ENCODE measurements around the gene TMEM179.

The TMEM179 gene

DNA sequence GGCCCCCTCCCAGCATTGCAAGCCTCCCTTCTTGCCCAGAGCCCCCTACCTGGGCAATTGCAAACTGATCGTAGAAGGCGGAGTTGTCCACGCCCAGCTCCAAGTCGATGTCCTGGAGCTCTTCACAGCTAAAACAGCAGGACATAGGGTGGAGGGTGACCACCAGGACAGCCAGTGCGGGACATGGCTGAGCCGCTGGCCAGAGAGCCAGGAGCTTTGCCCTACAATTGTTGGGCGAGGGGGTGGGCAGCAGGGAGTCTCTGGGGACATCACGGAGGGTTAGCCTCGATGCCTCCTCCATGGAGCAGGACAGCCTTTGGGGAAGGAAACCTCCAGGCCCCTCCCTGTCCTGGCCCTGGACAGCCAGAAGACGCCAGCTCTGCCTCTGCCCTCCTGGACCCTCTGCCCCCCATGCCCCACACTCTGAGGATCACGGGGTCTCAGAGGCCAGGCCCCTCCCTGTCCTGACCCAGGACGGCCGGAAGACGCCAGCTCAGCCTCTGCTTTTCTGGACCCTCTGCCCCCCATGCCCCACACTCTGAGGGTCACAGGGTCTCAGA, 9.4 kb downstream of the TMEM179 start:
- TF ChIP-seq TEAD4 (IDR thresholded peaks at IDR 0.05) (no peak), RAD21 (IDR thresholded peaks at IDR 0.05; ENCODE audit: low read depth) (no peak), YY1 (IDR thresholded peaks at IDR 0.05; ENCODE audit: low read depth) (no peak), NFIC (IDR thresholded peaks at IDR 0.05) (no peak), EGR1 (IDR thresholded peaks at IDR 0.05) (no peak), ZBTB7A (IDR thresholded peaks at IDR 0.05; ENCODE audit: low read depth) (no peak), FOXM1 (IDR thresholded peaks at IDR 0.05; ENCODE audit: borderline replicate concordance, low read depth) (no peak), EP300 (IDR thresholded peaks at IDR 0.05; ENCODE audit: borderline replicate concordance) (no peak), MAX (IDR thresholded peaks at IDR 0.05) (no peak), REST (IDR thresholded peaks at IDR 0.05; ENCODE audit: low read depth) (no peak), CREB1 (IDR thresholded peaks at IDR 0.05; ENCODE audit: low read depth) (no peak), TCF12 (IDR thresholded peaks at IDR 0.05; ENCODE audit: low read depth) (no peak)
- TF ChIP-seq, protein P1, sequence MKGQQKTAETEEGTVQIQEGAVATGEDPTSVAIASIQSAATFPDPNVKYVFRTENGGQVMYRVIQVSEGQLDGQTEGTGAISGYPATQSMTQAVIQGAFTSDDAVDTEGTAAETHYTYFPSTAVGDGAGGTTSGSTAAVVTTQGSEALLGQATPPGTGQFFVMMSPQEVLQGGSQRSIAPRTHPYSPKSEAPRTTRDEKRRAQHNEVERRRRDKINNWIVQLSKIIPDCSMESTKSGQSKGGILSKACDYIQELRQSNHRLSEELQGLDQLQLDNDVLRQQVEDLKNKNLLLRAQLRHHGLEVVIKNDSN (IDR thresholded peaks at IDR 0.05) = no peak

GRCh38 chr14:104594310-104595046, 10.1 kb downstream of the TMEM179 start:
- TF ChIP-seq EGR1 (IDR thresholded peaks at IDR 0.05) = no peak
- TF ChIP-seq CEBPB (IDR thresholded peaks at IDR 0.05) = no peak
- no peak for TF ChIP-seq EP300 (IDR thresholded peaks at IDR 0.05; ENCODE audit: borderline replicate concordance)
- TF ChIP-seq TEAD4 (IDR thresholded peaks at IDR 0.05) = no peak
- no peak for TF ChIP-seq CREB1 (IDR thresholded peaks at IDR 0.05; ENCODE audit: low read depth)
- TF ChIP-seq NFIC (IDR thresholded peaks at IDR 0.05) = no peak
- no peak for TF ChIP-seq ZBTB7A (IDR thresholded peaks at IDR 0.05; ENCODE audit: low read depth)
- no peak for TF ChIP-seq TCF12 (IDR thresholded peaks at IDR 0.05; ENCODE audit: low read depth)
- TF ChIP-seq TAF1 (IDR thresholded peaks at IDR 0.05; ENCODE audit: low read depth) = no peak
- TF ChIP-seq YY1 (IDR thresholded peaks at IDR 0.05; ENCODE audit: low read depth) = no peak
- TF ChIP-seq RAD21 (IDR thresholded peaks at IDR 0.05; ENCODE audit: low read depth) = no peak
- TF ChIP-seq REST (IDR thresholded peaks at IDR 0.05; ENCODE audit: low read depth) = no peak
- no peak for TF ChIP-seq MAX (IDR thresholded peaks at IDR 0.05)
- no peak for TF ChIP-seq FOXM1 (IDR thresholded peaks at IDR 0.05; ENCODE audit: borderline replicate concordance, low read depth)
- TF ChIP-seq, protein P1 (IDR thresholded peaks at IDR 0.05) = no peak

GRCh38 chr14:104593710-104594136, 10.8 kb downstream of the TMEM179 start:
- TF ChIP-seq, protein P1 (IDR thresholded peaks at IDR 0.05) = no peak
- no peak for TF ChIP-seq NFIC (IDR thresholded peaks at IDR 0.05)

DNA sequence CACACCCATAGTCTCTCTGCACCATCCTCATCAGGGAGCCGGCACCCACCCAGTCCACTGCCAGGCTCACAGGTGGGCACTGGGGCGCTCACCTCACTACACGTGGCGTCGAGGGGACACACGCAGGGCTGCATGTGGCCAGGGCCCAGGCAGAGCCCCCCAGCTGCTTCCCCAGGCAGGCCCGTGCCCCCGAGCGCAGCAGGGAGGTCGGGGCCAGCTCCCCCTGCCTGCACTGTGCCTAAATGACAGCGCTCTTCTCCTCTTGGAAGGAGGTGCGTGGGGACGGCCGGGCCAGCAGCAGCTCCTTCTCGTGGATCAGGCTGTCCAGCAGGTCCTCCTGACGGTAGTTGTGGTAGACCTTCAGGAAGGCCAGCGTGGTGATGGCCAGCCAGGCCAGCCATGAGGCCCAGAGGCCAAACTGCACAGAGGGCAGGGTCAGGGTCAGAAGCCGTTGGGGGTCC, 11.3 kb downstream of the TMEM179 start:
- TF ChIP-seq CEBPB (IDR thresholded peaks at IDR 0.05) (no peak), EP300 (IDR thresholded peaks at IDR 0.05; ENCODE audit: borderline replicate concordance) (no peak), YY1 (IDR thresholded peaks at IDR 0.05; ENCODE audit: low read depth) (no peak), TCF12 (IDR thresholded peaks at IDR 0.05; ENCODE audit: low read depth) (no peak), NFIC (IDR thresholded peaks at IDR 0.05) (no peak), EGR1 (IDR thresholded peaks at IDR 0.05) (no peak), REST (IDR thresholded peaks at IDR 0.05; ENCODE audit: low read depth) (no peak), TEAD4 (IDR thresholded peaks at IDR 0.05) (no peak), ZBTB7A (IDR thresholded peaks at IDR 0.05; ENCODE audit: low read depth) (no peak), MAX (IDR thresholded peaks at IDR 0.05) (no peak), RAD21 (IDR thresholded peaks at IDR 0.05; ENCODE audit: low read depth) (no peak), FOXM1 (IDR thresholded peaks at IDR 0.05; ENCODE audit: borderline replicate concordance, low read depth) (no peak), TAF1 (IDR thresholded peaks at IDR 0.05; ENCODE audit: low read depth) (no peak), CREB1 (IDR thresholded peaks at IDR 0.05; ENCODE audit: low read depth) (no peak)
- TF ChIP-seq, protein P1 (IDR thresholded peaks at IDR 0.05) = no peak
